COLO668 (cell line): ENCODE measurements around the gene MYLIP.
"Not testable (repeated sequence)": the region's sequence is repeated elsewhere in the genome, so short reads cannot be mapped to it uniquely, and the experiment has no call there.

Experiments
- DNase-seq: peaks from one replicate; lab custom pipeline; 2025; ENCODE audit not compliant: unreplicated experiment; lab: John Stamatoyannopoulos, UW

Gene MYLIP

DNA sequence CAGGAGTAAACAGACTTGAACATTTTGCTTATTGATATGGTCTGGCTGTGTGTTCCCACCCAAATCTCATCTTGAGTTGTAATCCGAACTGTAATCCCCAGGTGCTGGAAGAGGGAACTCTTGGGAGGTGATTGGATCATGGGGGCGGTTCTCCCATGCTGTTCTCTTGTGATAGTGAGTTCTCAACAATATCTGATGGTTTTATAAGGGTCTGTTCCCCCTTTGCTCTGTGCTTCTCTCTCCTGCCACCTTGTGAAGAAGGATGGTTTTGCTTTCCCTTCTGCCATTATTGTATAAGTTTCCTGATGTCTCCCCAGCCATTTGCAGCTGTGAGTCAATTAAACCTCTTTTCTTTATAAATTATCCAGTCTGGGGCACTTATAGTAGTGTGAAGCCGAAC lies 40.0 kb downstream of the MYLIP start:
- no peak for DNase-seq

DNA sequence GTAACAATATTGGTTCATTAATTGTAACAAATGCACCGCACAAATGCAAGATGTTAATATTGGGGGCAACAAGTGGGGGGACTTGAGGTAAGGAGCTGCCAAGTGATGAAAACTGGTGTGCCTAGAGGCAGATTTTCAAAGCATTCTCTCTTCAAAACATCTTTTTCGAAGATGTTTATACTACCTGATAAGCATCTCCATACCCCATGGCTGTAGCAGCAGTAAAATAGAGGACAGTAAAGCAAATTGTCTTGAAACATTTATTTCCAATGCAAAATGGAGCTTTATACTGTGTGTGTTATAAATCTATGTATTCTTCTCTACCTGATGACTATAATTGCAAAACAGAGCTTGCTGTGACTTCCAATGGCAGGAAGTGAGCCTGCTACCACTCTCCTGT lies 42.5 kb downstream of the MYLIP start:
- no peak for DNase-seq

DNA sequence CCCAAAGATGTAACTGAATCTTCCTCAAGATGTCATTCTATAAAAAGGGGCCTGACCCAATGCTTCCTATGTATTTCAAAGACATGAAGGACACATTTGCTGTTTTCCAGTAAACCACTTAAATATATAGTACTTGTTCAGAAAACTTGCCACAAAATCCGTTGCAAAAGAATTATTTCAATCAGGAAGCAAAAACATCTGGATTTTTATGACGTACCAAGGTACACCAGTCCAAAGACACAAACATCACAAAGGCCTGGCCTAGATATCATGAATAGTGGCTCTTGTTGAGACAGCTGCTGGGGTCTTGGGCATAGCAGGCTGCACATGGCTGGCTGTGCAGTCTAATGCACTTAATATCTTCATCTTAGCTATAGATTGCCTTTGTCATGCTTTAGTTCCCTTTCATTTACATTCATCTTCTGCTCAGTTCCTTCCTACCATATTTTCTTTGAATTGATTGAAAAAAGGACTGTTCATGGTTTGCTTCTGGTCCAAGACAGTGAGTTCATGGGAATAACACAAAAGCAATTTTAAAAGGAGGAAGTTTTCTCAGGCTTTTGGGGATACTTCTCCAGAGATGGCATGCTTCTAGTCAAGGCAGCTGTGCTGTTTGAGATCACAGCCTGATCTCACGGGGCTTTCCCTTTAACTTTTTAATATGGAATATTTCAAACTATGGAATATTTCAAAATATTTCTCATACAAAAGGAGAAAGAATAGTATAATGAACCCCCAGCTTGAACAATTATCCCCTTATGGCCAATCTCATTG lies 44.5 kb downstream of the MYLIP start:
- no peak for DNase-seq

DNA sequence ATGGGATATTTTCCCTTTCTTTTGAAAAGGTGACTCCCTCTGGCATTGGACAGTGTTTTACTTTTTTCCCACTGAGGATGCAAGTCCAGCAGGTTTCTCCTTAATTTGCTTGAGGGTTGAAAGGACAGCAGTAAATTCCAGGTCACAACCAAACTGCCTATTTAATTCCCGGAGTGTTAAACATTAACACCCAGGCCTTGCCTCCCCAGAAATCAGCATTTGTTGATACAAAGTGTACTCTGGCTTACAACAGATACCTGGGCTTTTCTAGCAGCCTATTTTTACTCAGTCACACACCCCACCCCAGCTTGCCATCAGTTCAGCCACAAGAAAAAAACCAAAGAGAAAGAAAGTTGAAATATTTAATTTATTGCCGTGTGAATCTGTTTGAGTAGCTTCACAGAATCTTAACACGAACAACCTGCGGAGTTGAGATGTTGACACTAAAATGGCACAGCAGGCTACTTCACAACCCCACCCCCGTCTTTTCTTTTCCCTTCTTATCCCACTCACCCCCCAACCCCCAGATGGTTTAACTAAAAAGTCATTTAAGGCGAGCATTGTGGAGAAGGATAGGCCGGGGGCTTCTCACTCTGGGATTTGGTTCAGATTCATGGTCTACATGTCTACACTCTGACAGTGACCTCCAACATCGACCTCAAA lies 45.7 kb downstream of the MYLIP start:
- DNase-seq: no peak

DNA sequence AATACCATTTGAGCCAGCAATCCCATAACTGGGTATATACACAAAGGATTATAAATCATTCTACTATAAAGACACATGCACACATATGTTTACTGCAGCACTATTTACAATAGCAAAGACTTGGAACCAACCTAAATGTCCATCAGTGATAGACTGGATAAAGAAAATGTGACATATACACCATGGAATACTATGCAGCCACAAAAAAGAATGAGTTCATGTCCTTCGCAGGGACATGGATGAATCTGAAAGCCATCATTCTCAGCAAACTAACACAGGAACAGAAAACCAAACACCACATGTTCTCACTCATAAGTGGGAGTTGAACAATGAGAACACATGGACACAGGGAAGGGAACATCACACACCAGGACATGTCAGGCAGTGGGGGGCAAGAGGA lies 47.7 kb downstream of the MYLIP start:
- not testable (repeated sequence) for DNase-seq

DNA sequence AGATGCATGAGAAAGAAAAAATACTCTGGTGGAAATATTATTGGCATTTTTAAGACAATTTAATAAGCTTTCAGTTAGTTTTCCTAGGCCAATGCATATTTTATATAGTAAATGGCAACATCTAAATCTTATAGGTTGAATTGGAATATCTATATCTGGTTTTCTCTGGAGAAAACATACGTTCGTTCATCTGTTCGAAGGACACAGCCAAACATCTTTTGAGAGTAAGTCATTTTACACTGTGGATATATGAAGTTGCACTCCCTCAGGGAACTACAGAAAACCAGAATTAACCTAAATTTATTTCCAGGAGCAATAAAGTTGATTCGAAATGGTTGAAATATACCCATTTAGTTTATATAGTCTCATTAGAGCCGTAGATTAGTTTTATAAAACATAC lies 49.0 kb downstream of the MYLIP start:
- DNase-seq: no peak

DNA sequence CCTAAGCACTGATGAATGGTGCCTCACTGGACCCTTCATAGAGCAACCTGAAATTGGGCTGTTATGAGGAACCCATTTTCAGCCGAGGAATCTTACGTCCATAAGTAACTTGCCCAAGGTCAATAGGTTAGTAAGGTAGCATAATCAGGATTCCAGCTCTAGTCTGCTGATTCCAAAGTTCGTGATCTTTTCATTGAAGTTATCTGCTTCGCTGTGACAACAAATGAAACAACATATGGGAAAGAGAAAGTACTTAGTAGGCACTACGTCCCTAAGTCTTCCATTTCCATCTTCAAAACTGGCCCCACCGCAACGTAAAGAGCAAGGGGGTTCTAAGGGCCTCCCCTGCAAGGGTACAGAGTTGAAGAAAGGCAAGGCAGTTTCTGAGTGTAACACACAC lies 49.5 kb downstream of the MYLIP start:
- no peak for DNase-seq

DNA sequence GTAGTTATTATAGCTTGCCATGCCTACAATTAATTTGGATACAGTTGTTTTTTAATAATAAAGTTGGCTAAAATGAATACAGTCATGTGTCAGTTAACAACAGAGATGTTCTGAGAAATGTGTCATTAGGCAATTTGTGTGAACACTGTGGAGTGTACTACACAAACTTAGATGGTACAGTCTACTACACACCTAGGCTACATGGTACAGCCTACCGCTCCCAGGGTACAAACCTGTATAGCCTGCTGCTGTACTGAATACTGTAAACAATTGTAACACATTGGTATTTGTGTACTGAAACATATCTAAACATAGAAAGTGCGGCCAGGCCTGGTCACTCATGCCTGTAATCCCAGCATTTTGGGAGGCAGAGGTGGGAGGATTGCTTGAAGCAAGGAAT lies 50.2 kb downstream of the MYLIP start:
- DNase-seq: no peak

DNA sequence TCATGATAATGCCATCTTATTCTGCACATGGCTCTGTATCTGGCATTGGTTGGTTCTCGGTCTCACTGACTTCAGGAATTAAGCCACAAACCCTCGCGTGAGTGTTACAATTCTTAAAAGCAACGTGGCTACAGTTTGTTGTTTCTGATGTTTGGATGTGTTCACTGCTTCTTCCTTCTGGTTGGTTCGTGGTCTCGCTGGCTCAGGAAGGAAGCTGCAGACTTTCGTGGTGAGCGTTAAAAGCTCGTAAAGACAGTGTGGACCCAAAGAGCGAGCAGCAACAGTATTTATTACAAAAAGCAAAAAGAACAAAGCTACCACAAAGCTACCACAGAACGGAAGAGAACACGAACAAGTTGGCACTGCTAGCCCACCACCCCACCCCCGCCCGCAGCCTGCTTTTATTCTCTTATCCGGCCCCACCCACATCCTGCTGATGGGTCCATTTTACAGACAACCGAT lies 51.1 kb downstream of the MYLIP start:
- no peak for DNase-seq

DNA sequence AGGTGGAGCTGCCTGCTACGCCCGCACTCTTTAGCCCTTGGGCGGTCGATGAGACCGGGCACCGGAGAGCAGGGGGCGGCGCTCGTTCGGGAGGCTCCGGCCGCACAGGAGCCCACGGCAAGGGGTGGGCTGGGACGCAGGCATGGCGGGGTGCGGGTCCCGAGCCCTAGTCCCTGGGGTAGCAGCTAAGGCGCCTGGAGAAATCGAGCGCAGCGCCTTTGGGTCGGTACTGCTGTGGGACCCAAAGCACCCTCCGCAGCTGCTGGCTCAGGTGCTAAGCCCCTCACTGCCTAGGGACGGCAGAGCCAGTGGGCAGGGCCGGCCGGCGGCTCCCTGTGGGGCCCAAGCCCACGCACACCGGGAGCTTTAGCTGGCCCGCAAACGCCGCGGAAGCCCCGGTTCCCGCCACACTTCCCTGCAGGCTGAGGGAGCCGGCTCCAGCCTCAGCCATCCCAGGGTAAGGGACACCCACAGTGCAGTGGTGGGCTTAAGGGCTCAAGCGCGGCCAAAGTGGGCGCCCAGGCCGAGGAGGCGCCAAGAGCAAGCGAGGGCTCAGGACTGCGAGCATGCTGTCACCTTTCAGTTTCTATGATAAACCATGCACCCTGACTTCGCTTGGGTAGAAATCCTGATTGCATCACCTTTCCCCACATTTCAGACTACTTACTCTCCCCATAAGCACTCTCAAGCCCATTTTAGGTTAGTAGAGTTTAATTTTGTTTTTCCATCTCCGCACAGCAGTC lies 52.0 kb downstream of the MYLIP start:
- DNase-seq: no peak

DNA sequence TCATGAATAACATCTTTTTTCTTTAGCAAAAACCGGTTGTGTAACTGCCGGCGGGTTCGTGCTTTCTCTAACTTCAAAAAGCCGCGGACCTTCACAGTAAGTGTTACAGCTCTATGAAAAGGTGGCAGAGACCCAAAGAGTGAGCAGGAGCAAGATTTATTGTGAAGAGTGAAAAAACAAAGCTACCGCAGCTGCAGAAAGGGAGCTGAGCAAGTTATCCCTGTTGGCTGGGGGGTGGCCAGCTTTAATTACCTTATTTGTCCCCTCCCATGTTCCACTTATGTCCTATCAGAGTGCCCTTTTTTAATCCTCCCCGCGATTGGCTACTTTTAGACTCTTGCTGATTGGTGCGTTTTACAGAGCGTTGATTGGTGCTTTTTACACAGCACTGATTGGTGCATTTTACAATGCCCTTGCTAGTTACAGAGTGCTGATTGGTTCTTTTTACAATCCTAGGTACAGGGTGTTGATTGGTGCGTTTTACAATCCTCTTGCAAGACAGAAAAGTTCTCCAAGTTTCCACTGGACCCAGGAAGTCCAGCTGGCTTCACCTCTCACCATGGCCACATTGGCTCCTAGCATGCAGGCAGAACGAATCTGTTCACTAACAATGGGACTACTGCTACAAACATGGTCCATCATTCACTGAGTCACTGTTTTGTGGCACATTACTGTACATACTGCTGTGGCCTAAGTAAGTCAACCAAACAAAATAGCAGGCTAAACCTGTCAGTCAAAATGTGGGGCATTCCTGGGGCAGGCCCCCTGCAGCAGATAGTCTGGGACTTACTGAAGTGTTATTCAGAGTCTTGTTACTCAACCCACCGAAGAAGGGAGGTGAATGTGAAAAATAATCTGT lies 52.8 kb downstream of the MYLIP start:
- no peak for DNase-seq

DNA sequence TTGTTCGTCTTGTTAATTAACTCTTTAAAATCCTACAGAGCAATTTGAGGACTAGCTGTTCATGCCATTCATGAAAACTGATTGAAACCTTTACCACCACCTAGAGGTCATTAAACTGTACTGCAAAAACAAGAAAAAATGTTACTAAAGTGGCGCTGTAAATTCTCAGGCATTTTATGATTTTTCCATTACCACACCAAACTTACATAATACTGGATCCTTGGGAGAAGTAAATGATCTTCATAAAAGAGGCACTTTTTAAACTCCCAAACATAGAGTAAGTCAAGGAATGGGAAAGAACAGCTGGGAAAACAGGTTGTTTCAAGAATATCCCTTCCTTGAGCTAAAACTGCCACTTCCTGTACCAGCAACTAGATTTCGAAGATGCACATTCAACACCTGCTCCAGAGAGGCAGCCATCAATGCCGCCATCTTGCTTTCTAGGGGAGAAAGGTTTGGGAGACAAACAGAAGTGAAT lies 54.3 kb downstream of the MYLIP start:
- DNase-seq: no peak

DNA sequence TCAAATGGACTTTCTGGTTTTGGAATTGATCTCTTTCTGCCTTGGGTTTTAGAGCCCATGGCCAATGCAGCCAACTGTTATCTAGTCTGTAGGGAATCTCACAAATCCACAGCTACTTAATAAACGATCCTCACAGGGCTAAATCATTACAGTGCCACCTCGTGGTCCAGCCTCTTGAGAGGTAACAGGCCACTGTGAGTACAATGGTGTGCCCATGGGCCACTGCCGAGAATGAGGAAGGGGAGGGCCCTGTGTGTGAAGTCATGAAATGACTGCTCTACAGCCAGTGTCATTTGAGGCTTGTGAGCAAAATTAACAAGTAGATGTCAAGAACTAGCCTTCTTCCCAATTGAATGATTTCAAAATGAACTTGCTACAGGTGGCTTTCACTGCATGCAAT lies 55.2 kb downstream of the MYLIP start:
- peak; percentile 21 for DNase-seq

DNA sequence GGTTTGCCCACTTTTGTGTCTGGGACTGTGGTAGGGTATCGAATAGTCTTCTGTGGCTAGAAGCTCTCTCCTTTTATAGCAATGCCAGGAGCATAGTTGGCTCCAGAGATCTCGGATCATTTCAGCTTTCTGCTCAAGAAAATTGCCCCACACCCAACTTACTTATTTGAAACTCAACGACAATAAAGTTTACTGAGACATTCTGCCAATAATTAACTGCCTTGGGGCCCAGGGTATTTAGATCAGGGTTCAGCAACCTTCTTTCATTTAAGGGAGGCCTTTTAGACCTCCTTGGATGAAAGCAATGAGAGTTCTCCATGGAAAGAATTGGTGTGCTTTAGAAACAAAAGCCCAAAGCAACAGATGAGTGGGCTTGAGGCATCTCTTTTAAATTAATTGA lies 55.7 kb downstream of the MYLIP start:
- DNase-seq: no peak

DNA sequence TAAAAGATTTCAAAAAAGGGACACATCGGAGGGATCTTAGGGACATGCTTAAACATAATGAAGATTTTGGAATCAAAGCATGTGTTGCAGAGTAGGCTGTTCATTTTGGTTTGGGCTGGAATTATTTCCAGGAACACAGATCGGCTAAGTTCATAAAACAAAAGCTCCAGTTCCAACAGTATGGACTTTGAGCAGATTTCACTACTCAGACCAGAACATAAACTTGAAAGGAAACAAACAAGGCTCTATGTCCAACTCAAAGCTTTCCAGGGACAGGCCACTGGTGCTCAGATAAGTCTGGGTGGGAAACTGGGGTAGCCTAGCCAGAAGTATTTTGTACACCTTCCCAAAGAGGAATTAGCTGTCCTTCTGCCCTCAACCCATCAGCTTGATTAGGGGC lies 58.3 kb downstream of the MYLIP start:
- no peak for DNase-seq

DNA sequence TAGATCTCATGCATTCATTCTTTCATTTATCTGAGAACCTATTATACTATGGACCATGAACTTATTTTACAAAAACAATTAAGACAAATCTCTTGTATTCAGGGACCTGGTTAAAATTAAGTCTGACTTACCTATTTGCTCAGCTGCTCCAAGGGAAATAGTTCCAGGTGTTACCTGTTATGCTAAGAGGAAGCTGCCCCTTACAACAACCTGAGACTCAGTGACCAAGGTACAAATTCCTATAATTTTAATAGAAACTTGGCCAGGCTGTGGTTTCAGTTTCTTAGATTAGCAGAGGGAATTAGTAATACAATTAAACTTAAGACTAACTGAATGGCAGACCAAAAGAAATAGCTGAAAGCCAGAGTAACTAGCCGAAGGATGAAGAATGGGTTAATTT lies 61.3 kb downstream of the MYLIP start:
- DNase-seq: no peak

DNA sequence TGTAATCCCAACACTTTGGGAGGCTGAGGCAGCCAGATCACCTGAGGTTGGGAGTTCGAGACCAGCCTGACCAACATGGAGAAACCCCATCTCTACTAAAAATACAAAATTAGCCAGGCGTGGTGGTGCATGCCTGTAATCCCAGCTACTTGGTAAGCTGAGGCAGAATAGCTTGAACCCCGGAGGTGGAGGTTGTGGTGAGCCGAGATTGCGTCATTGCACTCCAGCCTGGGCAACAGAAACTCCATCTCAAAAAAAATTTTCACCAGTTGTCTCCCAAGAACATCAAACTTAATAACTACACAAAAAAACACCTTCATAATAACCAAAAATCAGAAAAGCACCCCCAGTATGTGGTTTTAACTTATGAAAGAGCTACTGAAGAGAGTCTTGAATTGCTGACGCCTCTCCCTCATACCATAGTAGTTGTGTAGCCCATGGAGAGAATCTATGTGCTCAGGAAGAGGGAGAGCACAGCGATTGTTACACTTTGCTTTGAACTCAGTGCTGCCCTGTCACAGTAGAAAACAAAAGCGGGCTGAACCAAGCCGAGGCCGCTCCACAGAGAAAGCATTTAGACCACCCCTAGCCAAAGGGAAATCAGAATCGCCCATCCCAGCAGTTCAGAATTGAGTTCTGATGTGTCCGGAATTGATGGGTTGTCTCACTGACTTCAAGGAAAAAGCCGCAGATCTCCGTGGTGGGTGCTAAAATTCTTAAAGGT lies 67.5 kb downstream of the MYLIP start:
- DNase-seq: no peak

DNA sequence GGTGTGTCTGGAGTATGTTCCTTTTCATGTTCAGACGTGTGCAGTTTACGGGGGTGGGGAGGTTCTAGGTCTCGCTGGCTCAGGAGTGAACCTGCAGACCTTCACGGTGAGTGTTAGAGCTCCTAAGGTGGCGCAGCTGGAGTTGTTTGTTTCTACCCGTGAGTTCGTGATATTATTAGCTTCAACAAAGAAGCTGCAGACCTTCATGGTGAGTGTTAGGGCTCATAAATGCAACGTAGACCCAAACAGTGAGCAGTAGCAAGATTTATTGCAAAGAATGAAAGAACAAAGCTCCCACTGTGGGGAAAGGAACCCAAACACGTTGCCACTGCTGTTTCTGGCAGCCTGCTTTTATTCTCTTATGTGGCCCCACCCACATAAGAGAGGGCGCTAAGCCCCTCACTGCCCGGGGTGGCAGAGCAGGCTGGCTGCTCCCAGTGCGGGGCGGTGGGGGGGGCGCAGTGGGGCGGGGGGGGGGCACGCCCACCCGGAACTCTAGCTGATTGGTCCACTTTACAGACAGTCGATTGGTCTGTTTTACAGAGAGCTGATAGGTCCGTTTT lies 68.2 kb downstream of the MYLIP start:
- no peak for DNase-seq
